Measurements from ENCODE around the gene KPNA1. TPM values are rescaled to one million over a fixed set of nuclear protein-coding genes. Genes with fewer than 3 reads are reported as not detected.
"Not testable (repeated sequence)": the region's sequence is repeated elsewhere in the genome, so short reads cannot be mapped to it uniquely, and the experiment has no call there.

Gene KPNA1
- total RNA-seq, 1 donor from 2014 or later, result 22.4 TPM

DNA sequence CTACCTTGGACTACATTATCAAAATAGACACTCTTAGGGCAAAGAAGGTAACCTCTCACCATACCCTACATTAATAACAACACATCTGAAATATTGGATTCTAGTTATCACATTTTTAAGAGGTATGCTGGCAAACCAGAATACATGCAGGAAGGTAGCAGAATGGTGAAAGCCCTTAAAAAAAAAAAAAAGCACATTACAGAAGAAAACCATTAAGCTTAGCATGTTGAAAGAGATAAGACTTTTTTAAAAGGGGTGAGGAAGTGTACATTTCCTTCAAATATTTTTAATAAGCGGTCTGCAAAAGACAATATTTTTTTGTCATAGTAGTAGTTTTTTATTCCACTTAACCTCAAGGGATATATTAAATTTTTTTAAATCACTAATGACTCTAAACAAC lies 52.3 kb downstream of the KPNA1 start:
- Histone ChIP-seq H3K4me3 (ENCODE audit: low read length in 3 of 3) (no peak overlapping the region), H3K27ac (ENCODE audit: low read depth, low read length) (no peak overlapping the region), H3K9me3 (ENCODE audit: control insufficient read depth in 3 of 3, low read length in 3 of 3) (no peaks in the 10 kb centered on the region), H3K4me1 (ENCODE audit: control insufficient read depth in 3 of 3, insufficient read depth in 3 of 3, low read length in 3 of 3) (no peaks in the 10 kb centered on the region), H3K9ac (ENCODE audit: low read depth in 1 of 3, low read length in 3 of 3) (no peak overlapping the region), H3K36me3 (ENCODE audit: control insufficient read depth in 3 of 3, insufficient read depth in 3 of 3, low read length in 3 of 3) (peaks cover 8 to 42% (median 30%) of the 10 kb centered on the region in 3 donors), H3K27me3 (ENCODE audit: control insufficient read depth in 3 of 3, insufficient read depth in 3 of 3, low read length in 3 of 3) (no peaks in the 10 kb centered on the region)

DNA sequence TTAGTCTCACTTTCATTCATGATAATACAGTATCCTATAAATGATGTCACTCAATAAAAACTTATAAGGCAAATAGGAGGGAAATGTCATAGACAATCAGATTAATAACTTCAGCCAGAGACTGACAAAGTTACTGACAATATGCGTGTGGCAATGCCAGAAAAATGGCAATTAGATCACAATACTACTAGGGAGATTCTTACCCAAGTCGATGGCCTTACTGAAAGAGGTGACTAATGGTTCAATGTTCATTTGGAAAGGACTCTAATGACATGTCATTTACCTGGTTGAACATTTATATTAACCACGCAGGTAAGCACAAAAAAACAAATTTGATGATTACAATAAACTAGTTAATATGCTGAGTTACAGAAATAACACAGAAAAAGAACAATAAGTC lies 52.9 kb downstream of the KPNA1 start:
- Histone ChIP-seq H3K27ac (ENCODE audit: low read depth, low read length) (no peak overlapping the region), H3K9ac (ENCODE audit: low read depth in 1 of 3, low read length in 3 of 3) (no peak overlapping the region), H3K9me3 (ENCODE audit: control insufficient read depth in 3 of 3, low read length in 3 of 3) (no peaks in the 10 kb centered on the region), H3K4me1 (ENCODE audit: control insufficient read depth in 3 of 3, insufficient read depth in 3 of 3, low read length in 3 of 3) (no peaks in the 10 kb centered on the region), H3K4me3 (ENCODE audit: low read length in 3 of 3) (no peak overlapping the region), H3K36me3 (ENCODE audit: control insufficient read depth in 3 of 3, insufficient read depth in 3 of 3, low read length in 3 of 3) (peaks cover 9 to 44% (median 30%) of the 10 kb centered on the region in 3 donors), H3K27me3 (ENCODE audit: control insufficient read depth in 3 of 3, insufficient read depth in 3 of 3, low read length in 3 of 3) (no peaks in the 10 kb centered on the region)

DNA sequence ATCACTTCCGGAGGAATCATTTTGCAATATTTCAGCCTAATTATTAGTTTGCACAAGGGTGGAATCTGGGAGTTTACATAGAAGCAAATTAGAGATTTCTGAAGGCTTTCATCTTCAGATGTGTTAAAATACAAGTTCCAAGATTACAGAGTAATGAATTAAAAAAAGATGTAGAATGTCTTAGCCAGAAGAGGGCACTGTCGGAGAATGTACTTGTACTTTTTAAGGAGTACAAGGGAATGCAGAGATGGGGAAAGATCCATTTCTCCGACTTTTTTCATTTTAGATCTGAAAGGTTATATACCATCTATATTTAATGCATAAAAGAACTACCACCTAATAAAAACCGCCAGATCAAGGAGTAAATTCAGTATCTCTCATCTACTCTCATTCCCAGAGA lies 55.7 kb downstream of the KPNA1 start:
- Histone ChIP-seq H3K36me3 (ENCODE audit: control insufficient read depth in 3 of 3, insufficient read depth in 3 of 3, low read length in 3 of 3) (peaks cover 14 to 37% (median 26%) of the 10 kb centered on the region in 3 donors), H3K9ac (ENCODE audit: low read depth in 1 of 3, low read length in 3 of 3) (no peak overlapping the region), H3K27me3 (ENCODE audit: control insufficient read depth in 3 of 3, insufficient read depth in 3 of 3, low read length in 3 of 3) (no peaks in the 10 kb centered on the region), H3K27ac (ENCODE audit: low read depth, low read length) (no peak overlapping the region), H3K9me3 (ENCODE audit: control insufficient read depth in 3 of 3, low read length in 3 of 3) (no peaks in the 10 kb centered on the region), H3K4me3 (ENCODE audit: low read length in 3 of 3) (no peak overlapping the region), H3K4me1 (ENCODE audit: control insufficient read depth in 3 of 3, insufficient read depth in 3 of 3, low read length in 3 of 3) (no peaks in the 10 kb centered on the region)

DNA sequence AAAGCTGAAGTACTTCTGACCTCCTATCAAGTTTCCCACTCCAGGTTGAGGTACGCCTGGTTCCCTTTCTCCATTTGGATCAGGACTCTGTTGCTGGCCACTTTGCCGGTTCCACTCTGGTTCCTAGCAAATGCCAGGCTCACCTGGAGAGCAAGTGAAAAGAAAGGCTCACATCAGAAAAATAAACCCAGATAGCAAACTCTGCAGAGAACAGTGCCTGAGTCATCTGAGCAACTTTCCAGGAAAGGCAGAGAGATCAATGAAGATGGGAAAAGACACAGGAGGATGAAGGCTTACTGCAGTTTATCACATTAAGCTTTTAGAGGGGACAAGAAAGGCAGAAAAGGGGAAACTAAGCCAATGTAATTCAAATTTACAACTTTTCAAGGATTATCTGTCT lies 57.0 kb downstream of the KPNA1 start:
- Histone ChIP-seq H3K36me3 (ENCODE audit: control insufficient read depth in 3 of 3, insufficient read depth in 3 of 3, low read length in 3 of 3) (peaks cover 25 to 36% (median 31%) of the 10 kb centered on the region in 3 donors), H3K27me3 (ENCODE audit: control insufficient read depth in 3 of 3, insufficient read depth in 3 of 3, low read length in 3 of 3) (no peaks in the 10 kb centered on the region), H3K4me3 (ENCODE audit: low read length in 3 of 3) (no peak overlapping the region), H3K27ac (ENCODE audit: low read depth, low read length) (no peak overlapping the region), H3K9me3 (ENCODE audit: control insufficient read depth in 3 of 3, low read length in 3 of 3) (no peaks in the 10 kb centered on the region), H3K9ac (ENCODE audit: low read depth in 1 of 3, low read length in 3 of 3) (no peak overlapping the region), H3K4me1 (ENCODE audit: control insufficient read depth in 3 of 3, insufficient read depth in 3 of 3, low read length in 3 of 3) (no peaks in the 10 kb centered on the region)

DNA sequence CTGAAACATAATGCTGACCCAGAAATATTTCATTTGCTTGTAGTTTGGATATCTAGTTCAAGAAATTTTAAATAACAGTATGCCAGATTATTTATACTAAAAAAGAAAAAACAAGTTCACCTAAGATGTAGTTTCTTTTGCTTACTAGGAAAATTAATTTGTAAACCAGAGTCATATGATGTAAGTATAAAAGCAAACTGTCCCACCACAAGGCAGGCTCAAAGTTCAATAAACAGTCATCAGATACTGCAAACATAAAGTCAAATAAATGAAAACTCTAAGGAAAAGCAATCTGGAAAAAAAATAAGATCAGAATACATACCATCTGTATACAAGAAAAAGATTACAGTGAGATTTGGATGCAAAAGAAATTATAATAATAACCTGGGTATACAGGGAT lies 58.7 kb downstream of the KPNA1 start:
- Histone ChIP-seq H3K27ac (ENCODE audit: low read depth, low read length) (no peak overlapping the region), H3K27me3 (ENCODE audit: control insufficient read depth in 3 of 3, insufficient read depth in 3 of 3, low read length in 3 of 3) (no peaks in the 10 kb centered on the region), H3K4me1 (ENCODE audit: control insufficient read depth in 3 of 3, insufficient read depth in 3 of 3, low read length in 3 of 3) (no peaks in the 10 kb centered on the region), H3K9me3 (ENCODE audit: control insufficient read depth in 3 of 3, low read length in 3 of 3) (no peaks in the 10 kb centered on the region), H3K9ac (ENCODE audit: low read depth in 1 of 3, low read length in 3 of 3) (no peak overlapping the region), H3K36me3 (ENCODE audit: control insufficient read depth in 3 of 3, insufficient read depth in 3 of 3, low read length in 3 of 3) (peaks cover 28 to 37% (median 35%) of the 10 kb centered on the region in 3 donors), H3K4me3 (ENCODE audit: low read length in 3 of 3) (no peak overlapping the region)

DNA sequence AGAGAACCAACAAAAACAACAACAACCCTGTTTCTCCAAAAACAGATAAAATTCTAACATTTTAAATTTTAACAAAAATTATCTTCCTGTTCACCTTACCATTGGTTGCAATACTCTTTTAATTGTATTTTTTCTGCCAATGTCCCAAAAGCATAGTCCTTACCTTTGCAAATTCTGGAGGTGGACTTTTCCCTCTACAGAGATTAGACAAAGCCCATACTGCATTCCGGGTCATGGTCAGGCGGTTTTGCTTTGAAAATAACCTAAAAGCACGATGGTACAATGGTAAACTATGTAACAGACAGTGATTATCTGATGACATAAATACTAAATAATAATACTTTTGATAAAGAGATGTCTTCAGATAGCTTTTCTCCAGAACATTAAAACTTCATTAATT lies 63.4 kb downstream of the KPNA1 start:
- no peak overlapping the region for H3K9ac ChIP-seq (ENCODE audit: low read depth in 1 of 3, low read length in 3 of 3)
- no peaks in the 10 kb centered on the region for H3K27me3 ChIP-seq (ENCODE audit: control insufficient read depth in 3 of 3, insufficient read depth in 3 of 3, low read length in 3 of 3)
- H3K4me1 ChIP-seq (ENCODE audit: control insufficient read depth in 3 of 3, insufficient read depth in 3 of 3, low read length in 3 of 3), result no peaks in the 10 kb centered on the region
- H3K4me3 ChIP-seq (ENCODE audit: low read length in 3 of 3), result no peak overlapping the region
- no peaks in the 10 kb centered on the region for H3K9me3 ChIP-seq (ENCODE audit: control insufficient read depth in 3 of 3, low read length in 3 of 3)
- no peak overlapping the region for H3K27ac ChIP-seq (ENCODE audit: low read depth, low read length)
- peaks cover 25 to 31% (median 28%) of the 10 kb centered on the region in 3 donors for H3K36me3 ChIP-seq (ENCODE audit: control insufficient read depth in 3 of 3, insufficient read depth in 3 of 3, low read length in 3 of 3)

DNA sequence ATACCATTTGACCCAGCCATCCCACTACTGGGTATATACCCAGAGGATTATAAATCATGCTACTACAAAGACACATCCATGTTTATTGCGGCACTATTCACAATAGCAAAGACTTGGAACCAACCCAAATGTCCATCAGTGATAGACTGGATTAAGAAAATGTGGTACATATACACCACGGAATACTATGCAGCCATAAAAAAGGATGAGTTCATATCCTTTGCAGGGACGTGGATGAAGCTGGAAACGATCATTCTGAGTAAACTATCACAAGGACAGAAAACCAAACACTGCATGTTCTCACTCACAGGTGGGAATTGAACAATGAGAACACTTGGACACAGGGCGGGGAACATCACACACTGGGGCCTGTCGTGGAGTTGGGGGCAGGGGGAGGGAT lies 66.5 kb downstream of the KPNA1 start:
- not testable (repeated sequence) for H3K4me1 ChIP-seq (ENCODE audit: control insufficient read depth in 3 of 3, insufficient read depth in 3 of 3, low read length in 3 of 3); H3K27ac ChIP-seq (ENCODE audit: low read depth, low read length); H3K4me3 ChIP-seq (ENCODE audit: low read length in 3 of 3); H3K9me3 ChIP-seq (ENCODE audit: control insufficient read depth in 3 of 3, low read length in 3 of 3); H3K27me3 ChIP-seq (ENCODE audit: control insufficient read depth in 3 of 3, insufficient read depth in 3 of 3, low read length in 3 of 3); H3K9ac ChIP-seq (ENCODE audit: low read depth in 1 of 3, low read length in 3 of 3)
- peaks cover 19 to 35% (median 28%) of the 10 kb centered on the region in 3 donors for H3K36me3 ChIP-seq (ENCODE audit: control insufficient read depth in 3 of 3, insufficient read depth in 3 of 3, low read length in 3 of 3)

DNA sequence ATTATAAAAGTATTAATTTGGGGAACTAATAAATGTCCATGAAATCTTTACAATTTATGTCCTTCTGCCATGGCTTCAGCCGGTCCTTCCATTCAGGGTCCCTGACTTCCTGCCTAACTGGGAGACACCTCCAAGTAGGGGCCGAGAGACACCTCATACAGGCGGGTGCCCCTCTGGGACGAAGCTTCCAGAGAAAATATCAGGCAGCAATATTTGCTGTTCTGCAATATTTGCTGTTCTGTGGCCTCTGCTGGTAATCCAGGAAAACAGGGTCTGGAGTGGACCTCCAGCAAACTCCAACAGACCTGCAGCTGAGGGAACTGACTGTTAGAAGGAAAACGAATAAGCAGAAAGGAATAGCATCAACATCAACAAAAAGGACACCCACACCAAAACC lies 70.2 kb downstream of the KPNA1 start:
- not testable (repeated sequence) for H3K27ac ChIP-seq (ENCODE audit: low read depth, low read length); H3K9me3 ChIP-seq (ENCODE audit: control insufficient read depth in 3 of 3, low read length in 3 of 3); H3K27me3 ChIP-seq (ENCODE audit: control insufficient read depth in 3 of 3, insufficient read depth in 3 of 3, low read length in 3 of 3); H3K4me3 ChIP-seq (ENCODE audit: low read length in 3 of 3); H3K9ac ChIP-seq (ENCODE audit: low read depth in 1 of 3, low read length in 3 of 3); H3K4me1 ChIP-seq (ENCODE audit: control insufficient read depth in 3 of 3, insufficient read depth in 3 of 3, low read length in 3 of 3)
- H3K36me3 ChIP-seq (ENCODE audit: control insufficient read depth in 3 of 3, insufficient read depth in 3 of 3, low read length in 3 of 3), result peaks cover 28 to 39% (median 33%) of the 10 kb centered on the region in 3 donors

DNA sequence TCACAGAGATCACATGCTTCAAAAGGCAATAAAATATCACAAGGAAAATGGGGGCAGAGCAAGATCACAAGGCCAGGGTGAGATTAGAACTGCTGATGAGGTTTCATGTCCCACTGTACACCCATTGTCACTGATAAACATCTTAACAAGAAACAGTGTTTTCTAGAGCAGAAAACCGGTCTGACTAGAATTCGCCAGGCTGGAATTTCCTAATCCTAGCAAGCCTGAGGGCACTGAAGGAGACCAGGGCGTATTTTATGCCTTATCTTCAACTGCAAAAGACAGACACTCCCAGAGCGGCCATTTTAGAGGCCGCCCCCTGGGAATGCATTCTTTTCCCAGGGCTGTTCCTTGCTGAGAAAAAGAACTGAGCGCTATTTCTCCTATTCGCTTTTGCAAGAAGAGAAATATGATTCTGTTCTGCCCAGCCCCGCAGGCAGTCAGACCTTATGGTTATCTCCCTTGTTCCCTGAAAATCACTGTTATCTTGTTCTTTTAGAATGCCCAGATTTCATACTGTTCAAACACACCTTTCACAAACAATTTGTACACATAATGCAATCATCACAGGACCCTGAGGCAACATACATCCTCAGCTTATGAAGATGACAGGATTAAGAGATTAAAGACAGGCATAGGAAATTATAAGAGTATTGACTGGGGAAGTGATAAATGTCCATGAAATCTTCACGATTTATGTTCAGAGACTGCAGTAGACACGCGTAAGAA lies 70.8 kb downstream of the KPNA1 start:
- H3K27me3 ChIP-seq (ENCODE audit: control insufficient read depth in 3 of 3, insufficient read depth in 3 of 3, low read length in 3 of 3); H3K9me3 ChIP-seq (ENCODE audit: control insufficient read depth in 3 of 3, low read length in 3 of 3); H3K4me1 ChIP-seq (ENCODE audit: control insufficient read depth in 3 of 3, insufficient read depth in 3 of 3, low read length in 3 of 3); H3K9ac ChIP-seq (ENCODE audit: low read depth in 1 of 3, low read length in 3 of 3); H3K27ac ChIP-seq (ENCODE audit: low read depth, low read length); H3K4me3 ChIP-seq (ENCODE audit: low read length in 3 of 3): not testable (repeated sequence)
- peaks cover 26 to 39% (median 32%) of the 10 kb centered on the region in 3 donors for H3K36me3 ChIP-seq (ENCODE audit: control insufficient read depth in 3 of 3, insufficient read depth in 3 of 3, low read length in 3 of 3)

DNA sequence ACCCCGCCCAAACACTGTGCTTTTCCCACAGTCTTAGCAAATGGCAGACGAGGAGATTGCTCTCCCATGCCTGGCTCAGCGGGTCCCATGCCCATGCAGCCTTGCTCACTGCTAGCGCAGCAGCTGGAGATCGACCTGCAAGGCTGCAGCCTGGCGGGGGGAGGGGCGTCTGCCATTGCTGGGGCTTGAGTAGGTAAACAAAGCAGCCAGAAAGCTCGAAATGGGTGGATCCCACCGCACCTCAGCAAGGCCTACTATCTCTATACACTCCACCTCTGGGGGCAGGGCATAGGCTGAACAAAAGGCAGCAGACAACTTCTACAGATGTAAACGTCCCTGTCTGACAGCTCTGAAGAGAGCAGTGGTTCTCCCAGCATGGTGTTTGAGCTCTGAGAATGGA lies 71.6 kb downstream of the KPNA1 start:
- Histone ChIP-seq H3K9me3 (ENCODE audit: control insufficient read depth in 3 of 3, low read length in 3 of 3) (no peaks in the 10 kb centered on the region), H3K4me3 (ENCODE audit: low read length in 3 of 3) (no peak overlapping the region), H3K4me1 (ENCODE audit: control insufficient read depth in 3 of 3, insufficient read depth in 3 of 3, low read length in 3 of 3) (no peaks in the 10 kb centered on the region), H3K27me3 (ENCODE audit: control insufficient read depth in 3 of 3, insufficient read depth in 3 of 3, low read length in 3 of 3) (no peaks in the 10 kb centered on the region), H3K27ac (ENCODE audit: low read depth, low read length) (no peak overlapping the region), H3K9ac (ENCODE audit: low read depth in 1 of 3, low read length in 3 of 3) (no peak overlapping the region), H3K36me3 (ENCODE audit: control insufficient read depth in 3 of 3, insufficient read depth in 3 of 3, low read length in 3 of 3) (peaks cover 27 to 40% (median 35%) of the 10 kb centered on the region in 3 donors)

Measured in skeletal muscle tissue (tissue), 4 donors.